RKO (cell line): ENCODE results near the gene ADAMTS2.
"Not testable (repeated sequence)": the region's sequence is repeated elsewhere in the genome, so short reads cannot be mapped to it uniquely, and the experiment has no call there.

Experiments
- DNase-seq: peaks from one replicate; pipeline ENCODE4 v3.0.0-alpha.2; 2016; ENCODE audit warnings: low spot score

ADAMTS2 gene

GRCh38 chr5:179111267-179112207 is 233.7 kb downstream of the ADAMTS2 start:
- no peak for DNase-seq

- DNase-seq: no peak
These were observed 234.7 kb downstream of the ADAMTS2 start for GRCh38 chr5:179110528-179110927.

GRCh38 chr5:179101282-179101681 is 244.0 kb downstream of the ADAMTS2 start:
- DNase-seq: not testable (repeated sequence)

GRCh38 chr5:179089502-179089901 is 255.8 kb downstream of the ADAMTS2 start:
- DNase-seq: no peak

- no peak for DNase-seq
These were observed 264.5 kb downstream of the ADAMTS2 start for GRCh38 chr5:179080724-179081123.

GRCh38 chr5:179079165-179079987 is 265.9 kb downstream of the ADAMTS2 start:
- DNase-seq: no peak

GRCh38 chr5:179065703-179066102 is 279.6 kb downstream of the ADAMTS2 start:
- DNase-seq: peak; percentile 22

GRCh38 chr5:179061025-179061424 is 284.2 kb downstream of the ADAMTS2 start:
- no peak for DNase-seq
